Fibroblast of mammary gland (primary cell): ENCODE data around the gene GFPT2.

ENCODE experiments used
- DNase-seq: peaks from one replicate; pipeline ENCODE4 v3.0.0-alpha.2; 2010; ENCODE audit warnings: low read depth
- H3K4me3 ChIP-seq: 2 replicates; pipeline ENCODE4 v1.5.1; 2011; ENCODE audit warnings: low read depth, mild to moderate bottlenecking, low read length, moderate library complexity; ENCODE audit not compliant: control insufficient read depth
- CTCF ChIP-seq: conservative IDR thresholded peaks from 2 replicates; pipeline ENCODE4 v1.5.1; 2011; ENCODE audit warnings: low read depth, low read length, inconsistent platforms; ENCODE audit not compliant: control insufficient read depth, insufficient read depth

GFPT2 gene

GRCh38 chr5:180395540-180396274, 42.6 kb upstream of the GFPT2 start:
- TF ChIP-seq CTCF, result no peak
- H3K4me3 ChIP-seq, result no peak overlapping the region
- peak; percentile 38 for DNase-seq

DNA sequence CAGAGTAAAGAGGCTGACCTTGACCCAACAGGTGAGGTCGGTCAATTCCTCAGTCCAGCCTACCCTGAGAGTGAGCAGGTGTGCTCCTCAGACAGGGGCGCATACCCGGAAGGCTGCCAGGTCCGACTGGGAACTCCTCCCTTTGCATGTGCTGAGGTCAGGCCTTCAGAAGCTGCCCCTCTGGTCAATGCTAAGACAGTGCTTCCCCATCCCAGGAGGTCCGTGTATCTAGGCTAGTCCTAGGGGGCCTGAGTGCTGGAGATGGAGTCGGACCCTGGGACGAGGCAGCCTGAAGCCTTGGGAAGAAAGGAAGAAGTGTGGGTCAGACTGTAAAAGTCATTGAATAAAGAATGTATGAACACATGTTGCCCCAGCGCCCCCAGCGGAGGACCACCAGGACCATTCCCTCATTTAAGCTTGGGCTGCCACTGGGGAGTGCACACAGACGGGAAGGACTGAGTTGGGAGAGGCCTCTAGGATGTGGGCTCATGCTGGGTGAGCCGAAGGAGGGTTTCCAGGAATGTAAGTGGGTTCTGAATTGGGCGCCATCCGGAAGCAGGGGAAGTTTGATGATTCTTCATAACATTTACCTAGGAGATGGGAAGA, 41.0 kb upstream of the GFPT2 start:
- DNase-seq, result no peak
- no peak for TF ChIP-seq CTCF
- H3K4me3 ChIP-seq, result no peak overlapping the region

DNA sequence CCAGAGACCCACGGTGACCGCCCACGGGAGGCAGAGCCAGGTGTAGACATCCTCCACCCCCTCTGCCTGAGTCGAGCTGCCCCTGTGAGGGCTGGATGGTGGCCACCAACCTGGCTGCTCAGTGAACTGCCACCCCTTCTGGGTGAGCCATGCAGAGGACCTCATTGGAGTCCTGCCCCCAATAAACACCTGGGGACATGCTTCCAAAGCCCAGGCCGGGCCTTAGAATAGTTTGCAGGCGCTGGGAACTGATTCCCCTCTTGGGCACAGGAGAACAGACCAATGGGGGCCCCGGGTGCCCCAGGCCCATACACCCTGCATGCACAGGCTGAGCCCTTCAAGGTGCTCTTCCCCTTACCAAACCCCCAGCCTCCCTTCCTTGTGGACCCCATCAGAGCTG, 38.1 kb upstream of the GFPT2 start:
- no peak for TF ChIP-seq CTCF
- H3K4me3 ChIP-seq, result no peak overlapping the region
- DNase-seq, result no peak

DNA sequence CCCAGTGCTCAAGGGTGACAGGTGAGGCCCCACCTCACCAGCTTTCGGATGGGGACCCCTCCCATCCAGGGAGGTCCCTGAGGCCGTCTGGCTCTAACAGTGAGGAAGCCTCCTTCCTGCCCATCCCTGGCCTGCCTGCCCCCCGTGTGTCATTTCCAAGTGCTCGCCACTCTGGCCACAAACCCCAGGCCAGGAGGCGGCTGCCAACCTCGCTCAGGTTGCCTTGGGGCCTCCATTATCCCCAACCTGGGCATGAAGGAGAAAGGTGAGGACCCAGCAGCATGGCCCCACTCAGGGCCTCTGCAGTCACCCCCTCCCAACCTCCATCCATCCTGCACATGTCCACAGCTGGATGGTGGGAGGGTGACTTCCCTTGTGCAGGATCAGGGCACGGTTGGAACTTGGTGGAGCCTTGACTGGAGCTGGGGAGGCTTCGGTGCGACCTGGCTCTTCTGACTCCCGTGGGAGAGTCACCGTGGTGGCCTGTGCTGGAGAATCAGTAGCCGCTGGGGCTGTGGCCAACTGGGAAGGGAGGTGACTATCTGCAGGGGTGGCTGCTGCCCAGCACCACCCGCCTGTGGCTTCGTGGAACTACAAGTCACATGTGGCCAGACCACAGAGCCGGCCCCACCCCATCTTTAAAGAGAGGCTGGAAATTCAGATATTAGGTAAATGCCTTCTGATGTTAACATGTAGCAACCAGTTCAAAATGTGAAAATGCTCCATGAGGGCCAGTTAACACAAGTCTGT, 37.5 kb upstream of the GFPT2 start:
- no peak for TF ChIP-seq CTCF
- no peak for DNase-seq
- no peak overlapping the region for H3K4me3 ChIP-seq

GRCh38 chr5:180389252-180390101, 36.3 kb upstream of the GFPT2 start:
- no peak for TF ChIP-seq CTCF
- H3K4me3 ChIP-seq, result no peak overlapping the region
- DNase-seq, result no peak

GRCh38 chr5:180387798-180388197, 34.7 kb upstream of the GFPT2 start:
- no peak overlapping the region for H3K4me3 ChIP-seq
- TF ChIP-seq CTCF, result no peak
- no peak for DNase-seq
